Measurements from ENCODE around the gene LRMDA. TPM values are rescaled to one million over a fixed set of nuclear protein-coding genes. Genes with fewer than 3 reads are reported as not detected.

Gene LRMDA
- total RNA-seq, 2 experiments from 2014 or later = not detected

- TF ChIP-seq EZH2phosphoT487 (IDR thresholded peaks at IDR 0.05; ENCODE audit: borderline replicate concordance, low read depth, low read length) (no peak), CTCF (conservative IDR thresholded peaks at IDR 0.05; ENCODE audit: low read length) (no peak)
- H4K20me1 ChIP-seq (ENCODE audit: insufficient read depth, low read length) = no peaks in the 10 kb centered on the region
- H3K79me2 ChIP-seq (ENCODE audit: insufficient read depth, low read depth, low read length) = no peaks in the 10 kb centered on the region
- H3K36me3 ChIP-seq (ENCODE audit: insufficient read depth, low read length) = no peaks in the 10 kb centered on the region
- no peaks in the 10 kb centered on the region for H3K9me2 ChIP-seq (ENCODE audit: insufficient read depth, low read length)
- CTCF ChIA-PET (ENCODE audit: unreplicated experiment) = no interaction called here
- no peaks in the 10 kb centered on the region for H3K9me3 ChIP-seq (ENCODE audit: low read length)
- POLR2A ChIA-PET = no interaction called here
- H3K27ac ChIP-seq (ENCODE audit: low read depth, low read length, poor library complexity, severe bottlenecking) = no peak overlapping the region
- intact Hi-C loops (cut with micrococcal nuclease; ENCODE audit: unreplicated experiment) = no loop called here
- H2AFZ ChIP-seq (ENCODE audit: low read length) = no peak overlapping the region
- no TSS peak for BruUV-seq (replicated peaks)
- DNase-seq (ENCODE audit: low spot score) = no peak
- no peaks in the 10 kb centered on the region for H3K4me1 ChIP-seq (ENCODE audit: insufficient read depth, low read length, poor library complexity, severe bottlenecking)
- H3K4me2 ChIP-seq (ENCODE audit: low read length) = no peak overlapping the region
- H3K4me3 ChIP-seq (ENCODE audit: low read depth, low read length, poor library complexity, severe bottlenecking) = no peak overlapping the region
Observed at GRCh38 chr10:75841266-75841665, 409.8 kb downstream of the LRMDA start.

DNA sequence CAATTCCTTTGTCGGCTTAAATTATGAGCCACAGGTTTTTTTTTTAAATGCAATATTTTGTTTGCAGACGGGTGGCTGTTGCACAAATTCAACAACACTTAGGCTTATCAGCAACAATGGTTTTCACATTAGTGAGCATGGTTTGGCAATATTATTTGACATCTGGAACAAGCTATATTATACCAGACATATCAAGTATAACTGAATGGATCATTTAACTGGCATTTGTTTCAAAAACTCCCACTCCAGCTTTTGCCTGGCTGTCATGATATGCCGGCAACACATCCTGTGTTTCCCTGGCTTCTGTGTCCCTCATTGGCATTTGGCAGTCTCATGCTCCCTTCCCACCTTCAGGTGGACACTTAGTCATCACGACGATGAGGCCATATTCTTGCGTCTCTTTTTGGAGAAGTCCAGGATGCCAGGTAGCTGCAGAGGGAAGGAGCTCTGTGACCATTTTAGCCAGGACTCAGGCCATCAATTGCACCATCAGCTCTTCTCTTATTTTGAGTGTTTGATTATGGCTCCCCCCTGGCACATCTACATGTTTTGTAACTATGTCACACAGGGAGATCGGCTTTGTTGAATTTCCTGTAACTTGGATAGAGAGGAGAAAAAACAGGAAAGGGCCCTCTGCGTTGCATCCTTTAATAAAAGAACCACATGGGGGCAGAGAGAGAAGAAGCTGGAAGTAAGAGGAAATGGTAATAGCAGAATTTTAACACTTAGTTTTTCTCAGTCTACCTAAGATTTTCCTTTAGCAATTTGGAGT is 413.9 kb downstream of the LRMDA start:
- intact Hi-C loops (cut with micrococcal nuclease; ENCODE audit: unreplicated experiment) = no loop called here
- no TSS peak for BruUV-seq (replicated peaks)
- POLR2A ChIA-PET = interaction anchor here (0.6 to 0.7 kb wide), 2 partner anchors 29 to 348 kb away, joined by 3 read pairs; no protein-coding TSS in a partner anchor

More for the DNA sequence above, 413.9 kb downstream of the LRMDA start:
- no peaks in the 10 kb centered on the region for H3K36me3 ChIP-seq (ENCODE audit: insufficient read depth, low read length)
- no peak overlapping the region for H2AFZ ChIP-seq (ENCODE audit: low read length)
- no peaks in the 10 kb centered on the region for H3K9me2 ChIP-seq (ENCODE audit: insufficient read depth, low read length)
- no peak overlapping the region for H3K4me3 ChIP-seq (ENCODE audit: low read depth, low read length, poor library complexity, severe bottlenecking)
- CTCF ChIA-PET (ENCODE audit: unreplicated experiment) = no interaction called here
- no peak overlapping the region for H3K27ac ChIP-seq (ENCODE audit: low read depth, low read length, poor library complexity, severe bottlenecking)
- H3K4me2 ChIP-seq (ENCODE audit: low read length) = no peak overlapping the region
- no peak for TF ChIP-seq EZH2phosphoT487 (IDR thresholded peaks at IDR 0.05; ENCODE audit: borderline replicate concordance, low read depth, low read length)
- TF ChIP-seq CTCF (conservative IDR thresholded peaks at IDR 0.05; ENCODE audit: low read length) = no peak
- H3K4me1 ChIP-seq (ENCODE audit: insufficient read depth, low read length, poor library complexity, severe bottlenecking) = no peaks in the 10 kb centered on the region
- no peaks in the 10 kb centered on the region for H4K20me1 ChIP-seq (ENCODE audit: insufficient read depth, low read length)
- DNase-seq (ENCODE audit: low spot score) = no peak
- H3K79me2 ChIP-seq (ENCODE audit: insufficient read depth, low read depth, low read length) = no peaks in the 10 kb centered on the region
- H3K9me3 ChIP-seq (ENCODE audit: low read length) = no peaks in the 10 kb centered on the region

Measured in OCI-LY7 (cell line).